ENCODE measurements around the gene KNDC1.

KNDC1 gene

GRCh38 chr10:133165556-133166503 is 5.8 kb downstream of the KNDC1 start:
- TF ChIP-seq CTCF (IDR thresholded peaks at IDR 0.05; ENCODE audit: unreplicated experiment in 3 of 3), result no peak
- H3K9me3 Mint-ChIP-seq, result peaks cover 3% of the 10 kb centered on the region
- H3K27ac Mint-ChIP-seq, result no peak overlapping the region
- peaks cover 11% of the 10 kb centered on the region for H3K27me3 Mint-ChIP-seq (ENCODE audit: low read depth)
- H3K4me3 Mint-ChIP-seq, result peak overlapping the region in 1 of 3 experiments; percentile 28
- H3K36me3 Mint-ChIP-seq (ENCODE audit: low read depth), result peaks cover 15% of the 10 kb centered on the region
- H3K4me1 Mint-ChIP-seq, result peaks cover 15% of the 10 kb centered on the region

- Mint-ChIP-seq H3K9me3 (peaks cover 3% of the 10 kb centered on the region), H3K4me3 (peak overlapping the region in 1 of 3 experiments; percentile 28), H3K4me1 (peaks cover 15% of the 10 kb centered on the region), H3K27ac (no peak overlapping the region), H3K27me3 (ENCODE audit: low read depth) (peaks cover 11% of the 10 kb centered on the region), H3K36me3 (ENCODE audit: low read depth) (peaks cover 15% of the 10 kb centered on the region)
- no peak for TF ChIP-seq CTCF (IDR thresholded peaks at IDR 0.05; ENCODE audit: unreplicated experiment in 3 of 3)
Measured at GRCh38 chr10:133166504-133166827, 6.4 kb downstream of the KNDC1 start.

GRCh38 chr10:133166828-133167692 is 7.0 kb downstream of the KNDC1 start:
- Mint-ChIP-seq H3K27ac (no peak overlapping the region), H3K36me3 (ENCODE audit: low read depth) (peaks cover 18% of the 10 kb centered on the region), H3K4me1 (peaks cover 15% of the 10 kb centered on the region), H3K9me3 (peaks cover 3% of the 10 kb centered on the region), H3K27me3 (ENCODE audit: low read depth) (peaks cover 14% of the 10 kb centered on the region), H3K4me3 (no peak overlapping the region)
- TF ChIP-seq CTCF (IDR thresholded peaks at IDR 0.05; ENCODE audit: unreplicated experiment in 3 of 3), result no peak

- TF ChIP-seq CTCF (IDR thresholded peaks at IDR 0.05; ENCODE audit: unreplicated experiment in 3 of 3), result no peak
- H3K36me3 Mint-ChIP-seq (ENCODE audit: low read depth), result peaks cover 25% of the 10 kb centered on the region
- H3K4me1 Mint-ChIP-seq, result peaks cover 7% of the 10 kb centered on the region
- H3K27ac Mint-ChIP-seq, result no peak overlapping the region
- peaks cover 3% of the 10 kb centered on the region for H3K9me3 Mint-ChIP-seq
- peaks cover 15% of the 10 kb centered on the region for H3K27me3 Mint-ChIP-seq (ENCODE audit: low read depth)
- H3K4me3 Mint-ChIP-seq, result no peak overlapping the region
Measured at GRCh38 chr10:133167693-133168616, 7.9 kb downstream of the KNDC1 start.

GRCh38 chr10:133168617-133169031 is 8.6 kb downstream of the KNDC1 start:
- TF ChIP-seq CTCF (IDR thresholded peaks at IDR 0.05; ENCODE audit: unreplicated experiment in 3 of 3), result no peak

More at GRCh38 chr10:133168617-133169031, 8.6 kb downstream of the KNDC1 start:
- no peak overlapping the region for H3K4me3 Mint-ChIP-seq
- peaks cover 7% of the 10 kb centered on the region for H3K4me1 Mint-ChIP-seq
- peaks cover 31% of the 10 kb centered on the region for H3K36me3 Mint-ChIP-seq (ENCODE audit: low read depth)
- peaks cover 9% of the 10 kb centered on the region for H3K27me3 Mint-ChIP-seq (ENCODE audit: low read depth)
- H3K27ac Mint-ChIP-seq, result no peak overlapping the region
- H3K9me3 Mint-ChIP-seq, result peaks cover 3% of the 10 kb centered on the region
